Skin of body (tissue), 2 donors: ENCODE results near the gene RNLS. TPM values are rescaled to one million over a fixed set of nuclear protein-coding genes. Genes with fewer than 3 reads are reported as not detected.

Experiments used
- DNase-seq: peaks from one replicate; lab custom pipeline; 2025; lab: John Stamatoyannopoulos, UW
- total RNA-seq: library from RNA; depleted of rRNA; stranded (reverse); fragments of >200 nt; gene quantifications from one replicate; pipeline ENCODE4 v1.2.3, GENCODE V29; 2014

RNLS gene
- total RNA-seq, 1 donor from 2014 or later = 6.5 TPM

DNA sequence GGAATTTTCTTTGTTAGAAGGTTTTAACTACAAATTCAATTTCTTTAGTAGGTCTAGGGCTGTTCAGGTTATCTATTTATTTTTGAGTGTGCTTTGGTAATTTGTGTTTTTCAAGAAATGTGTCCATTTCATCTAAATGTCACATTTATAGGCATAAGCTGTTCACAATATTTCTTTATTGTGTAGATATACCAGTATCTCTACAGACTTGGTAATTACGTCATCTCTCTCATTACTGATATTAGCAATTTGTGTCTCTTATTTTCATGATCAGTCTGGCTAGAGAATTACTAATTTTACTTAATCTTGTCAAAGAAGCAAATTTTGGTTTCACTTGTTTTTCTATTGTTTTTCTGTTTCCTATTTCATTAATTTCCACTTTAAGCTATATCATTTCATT lies 152.0 kb downstream of the RNLS start:
- no peak for DNase-seq

DNA sequence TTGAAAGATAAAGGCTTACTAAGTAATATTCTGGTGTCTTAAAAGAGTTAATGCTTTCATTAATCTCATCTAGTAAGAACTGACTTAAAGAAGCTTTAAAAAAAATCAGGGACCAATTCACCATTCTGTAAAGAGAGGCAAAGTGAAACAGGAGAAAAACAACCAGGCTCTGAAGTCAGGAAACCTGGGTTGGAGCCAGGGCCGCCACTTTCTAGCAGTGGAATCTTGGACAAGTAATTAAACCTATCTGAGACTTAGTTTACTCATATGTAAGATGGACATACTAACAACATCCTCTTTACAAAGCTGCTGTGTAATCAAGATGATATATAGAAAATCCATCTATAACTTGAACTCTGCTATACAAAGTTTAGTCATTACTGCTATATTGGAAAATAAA lies 154.1 kb downstream of the RNLS start:
- DNase-seq = no peak

DNA sequence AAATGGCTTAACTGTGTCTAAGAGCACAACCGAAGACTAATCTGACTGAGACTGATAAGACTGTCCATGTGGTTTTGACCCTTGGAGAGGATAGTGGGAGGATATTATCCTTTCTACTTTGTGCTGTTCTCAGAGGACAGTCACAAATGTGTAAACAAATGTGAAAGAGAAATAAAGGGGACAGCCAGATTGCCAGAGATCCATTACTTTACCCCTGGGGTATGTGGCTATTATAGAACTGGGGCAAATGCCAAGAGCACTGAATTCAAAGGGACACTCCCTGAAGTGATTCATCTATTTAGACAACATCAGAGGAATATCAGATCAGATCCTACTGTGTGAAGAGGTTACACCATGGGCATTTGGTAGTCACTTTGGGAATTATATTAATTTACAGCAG lies 154.7 kb downstream of the RNLS start:
- DNase-seq = no peak

DNA sequence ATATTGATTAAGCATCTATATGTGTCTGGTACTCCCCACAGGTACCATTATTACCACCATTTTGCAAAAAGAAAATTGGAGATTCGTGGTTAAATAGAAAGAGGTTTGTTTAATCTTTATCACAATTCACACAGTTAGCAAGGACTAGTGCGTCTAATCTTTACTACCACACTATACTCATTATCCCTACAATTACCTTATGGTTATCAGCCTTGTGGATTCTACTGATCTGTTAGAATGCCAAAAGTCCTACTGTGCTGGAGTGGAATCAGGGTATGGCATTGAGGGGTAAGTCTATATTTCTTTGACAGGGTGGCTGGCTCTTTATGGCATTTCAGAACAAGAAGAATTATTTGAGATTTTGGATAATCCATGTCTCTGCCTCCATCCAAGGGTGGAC lies 156.1 kb downstream of the RNLS start:
- DNase-seq = no peak

DNA sequence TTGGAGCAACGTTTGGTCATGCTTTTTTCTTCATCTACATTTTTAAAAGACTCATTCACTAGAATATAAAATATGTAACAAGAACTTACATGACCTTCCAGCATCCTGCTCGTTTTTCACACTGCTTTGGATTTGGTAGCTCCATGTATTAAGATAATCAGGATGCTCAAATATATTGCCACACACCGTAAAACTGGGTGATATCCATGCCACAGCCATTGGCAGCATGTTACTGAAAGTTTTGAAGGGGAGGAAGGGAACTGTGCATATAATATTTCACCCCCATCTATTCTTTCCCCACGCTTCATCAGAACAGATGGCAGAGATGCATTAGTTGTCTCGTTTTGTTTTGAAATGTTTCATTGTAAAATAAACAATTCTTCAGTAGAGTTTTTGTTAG lies 158.2 kb downstream of the RNLS start:
- no peak for DNase-seq

DNA sequence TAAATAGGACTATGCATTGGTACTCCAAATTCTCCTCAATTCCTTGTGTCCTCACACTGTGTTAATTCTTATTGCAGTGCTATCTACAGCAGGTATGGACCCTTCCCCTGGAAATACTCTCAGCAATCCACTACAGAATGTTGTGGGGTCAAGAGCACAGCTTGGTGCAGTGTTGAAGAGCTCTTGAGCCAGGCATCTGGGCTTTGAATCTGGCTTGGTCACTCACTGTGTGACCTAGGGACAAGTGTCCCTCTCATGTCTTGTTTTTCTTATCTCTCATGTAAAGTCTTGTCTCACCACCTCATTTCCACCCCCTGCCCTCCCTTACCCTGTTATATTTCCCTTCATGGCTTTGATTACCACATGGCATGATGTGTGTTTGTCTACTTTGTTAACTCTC lies 159.4 kb downstream of the RNLS start:
- no peak for DNase-seq

DNA sequence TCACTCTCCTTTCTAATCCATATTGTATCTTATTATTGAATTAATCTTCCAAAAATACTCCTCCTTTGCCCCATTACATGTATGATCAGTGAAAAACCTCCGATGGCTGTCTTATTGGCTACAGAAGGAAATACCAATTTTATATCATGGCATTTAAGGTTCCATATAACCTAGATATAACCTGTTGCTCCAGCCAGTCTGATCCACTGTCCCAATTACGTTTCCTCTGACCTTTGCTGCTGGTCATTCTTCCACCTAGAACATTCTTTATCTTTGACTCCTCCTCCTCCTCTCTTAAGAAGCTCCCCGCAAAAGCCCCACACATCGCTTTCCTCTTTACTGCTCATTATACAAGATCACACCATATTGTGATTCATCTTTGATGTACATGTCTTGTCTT lies 161.5 kb downstream of the RNLS start:
- DNase-seq = no peak

DNA sequence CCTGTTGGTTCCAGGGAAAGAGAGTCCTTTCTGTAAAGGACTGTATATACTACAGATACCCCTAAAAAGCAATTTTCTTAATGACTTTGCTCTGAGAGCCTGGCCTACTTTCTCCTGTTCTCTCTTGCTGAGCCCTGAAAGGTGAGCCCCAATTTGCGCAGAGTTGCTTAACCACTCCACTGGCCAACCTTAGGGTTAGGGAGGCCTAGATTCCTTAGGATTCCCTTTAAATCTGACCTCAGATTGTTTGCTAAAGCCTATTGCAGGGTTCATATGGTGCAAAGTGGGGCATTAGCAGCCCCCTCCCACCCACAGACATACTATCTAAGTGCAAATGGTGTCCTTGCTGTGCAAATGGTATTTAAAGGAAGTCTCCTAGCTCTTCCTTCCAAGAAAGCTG lies 164.2 kb downstream of the RNLS start:
- no peak for DNase-seq

DNA sequence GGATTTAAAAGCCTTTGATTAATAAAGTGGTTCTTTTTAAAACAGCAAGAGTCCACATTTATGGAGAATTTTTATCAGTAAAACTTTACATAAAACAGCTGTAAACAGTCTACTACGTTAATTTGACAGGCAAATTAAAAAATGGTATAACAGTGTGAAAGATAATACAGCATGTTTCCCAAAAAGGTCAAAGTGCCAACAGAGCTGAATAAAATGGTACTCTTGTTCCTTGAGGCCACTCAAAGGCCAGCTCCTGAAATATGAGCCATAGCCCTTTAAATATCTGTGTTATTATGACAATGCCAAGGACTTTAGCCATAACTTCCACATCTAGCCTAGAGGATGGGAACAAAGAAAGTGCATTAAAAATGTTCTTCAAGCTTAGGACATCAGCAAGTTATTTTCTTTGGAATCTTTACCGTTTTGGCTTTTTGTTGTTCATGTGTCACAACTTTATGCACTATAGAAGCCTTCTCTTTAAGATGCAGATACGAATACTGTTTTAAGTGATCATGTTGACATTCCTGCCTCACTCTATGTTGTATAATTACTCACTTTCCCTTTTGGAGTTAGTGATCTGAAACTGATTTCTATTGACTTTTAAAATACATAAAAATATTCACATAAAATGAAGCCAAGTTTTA lies 165.6 kb downstream of the RNLS start:
- DNase-seq = no peak

DNA sequence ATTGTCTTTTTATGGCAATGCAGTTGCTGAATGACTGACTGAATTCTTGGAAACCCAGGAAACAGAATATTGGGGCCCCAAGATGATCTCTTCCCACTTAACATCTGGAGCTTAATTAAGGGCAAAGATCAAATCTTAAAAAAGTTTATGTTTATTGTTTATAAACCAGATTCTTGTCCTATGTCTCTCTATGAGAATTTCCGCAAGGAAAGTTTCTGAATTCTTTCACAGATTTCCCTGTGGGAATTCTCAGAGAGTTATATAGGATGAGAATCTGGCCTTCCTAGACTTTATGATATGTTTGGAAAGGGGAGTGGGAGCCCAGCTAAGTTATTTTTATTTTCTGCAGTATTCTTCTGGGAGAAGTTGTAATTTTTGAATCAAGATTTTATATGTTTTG lies 166.3 kb downstream of the RNLS start:
- peak; percentile 41 for DNase-seq

DNA sequence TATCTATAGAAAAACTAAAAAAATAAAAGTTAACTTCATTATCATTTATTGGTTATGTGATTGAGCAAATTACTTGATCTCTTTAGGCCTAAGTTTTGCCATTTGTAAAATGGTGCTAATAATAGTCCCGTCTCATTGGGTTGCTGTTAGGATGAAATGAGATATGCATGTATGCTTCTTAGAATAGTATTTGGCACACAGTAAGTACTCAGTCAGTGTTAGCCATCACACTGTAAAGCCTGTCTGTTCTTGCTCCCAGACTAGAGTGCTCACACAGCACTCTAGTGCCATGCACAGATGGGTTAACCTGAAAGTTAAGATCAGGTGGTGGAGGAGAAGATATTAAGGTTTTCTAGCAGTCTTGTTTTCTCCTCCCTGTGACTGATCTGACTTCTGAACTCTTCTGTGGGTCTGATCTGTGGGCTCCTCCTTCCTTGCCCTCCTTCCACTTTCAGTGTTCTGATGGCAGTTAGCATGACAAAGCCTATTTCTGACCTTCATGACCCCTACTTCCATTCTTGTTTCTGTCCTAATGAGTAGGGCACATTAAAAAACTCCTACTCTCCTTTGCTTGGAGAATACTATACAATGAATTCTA lies 167.5 kb downstream of the RNLS start:
- no peak for DNase-seq

DNA sequence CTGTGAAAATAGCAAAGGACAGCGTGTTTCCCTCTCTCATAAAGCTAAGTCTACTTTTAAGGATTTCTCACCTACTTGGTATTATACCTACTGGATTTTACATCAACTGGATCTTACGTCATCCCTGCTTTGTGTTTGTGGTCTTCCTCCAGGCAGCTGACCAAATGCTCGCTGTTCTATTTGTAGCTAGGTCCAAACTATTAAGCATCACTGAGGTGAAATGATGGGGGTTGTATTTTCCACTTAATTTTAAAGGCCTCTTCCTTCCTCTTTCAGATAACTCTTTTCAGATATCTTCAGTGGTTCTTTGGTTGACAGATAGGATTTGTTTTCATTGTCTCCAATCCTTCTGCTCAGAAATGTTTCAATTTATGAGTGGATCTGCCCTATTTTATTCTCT lies 169.7 kb downstream of the RNLS start:
- no peak for DNase-seq

DNA sequence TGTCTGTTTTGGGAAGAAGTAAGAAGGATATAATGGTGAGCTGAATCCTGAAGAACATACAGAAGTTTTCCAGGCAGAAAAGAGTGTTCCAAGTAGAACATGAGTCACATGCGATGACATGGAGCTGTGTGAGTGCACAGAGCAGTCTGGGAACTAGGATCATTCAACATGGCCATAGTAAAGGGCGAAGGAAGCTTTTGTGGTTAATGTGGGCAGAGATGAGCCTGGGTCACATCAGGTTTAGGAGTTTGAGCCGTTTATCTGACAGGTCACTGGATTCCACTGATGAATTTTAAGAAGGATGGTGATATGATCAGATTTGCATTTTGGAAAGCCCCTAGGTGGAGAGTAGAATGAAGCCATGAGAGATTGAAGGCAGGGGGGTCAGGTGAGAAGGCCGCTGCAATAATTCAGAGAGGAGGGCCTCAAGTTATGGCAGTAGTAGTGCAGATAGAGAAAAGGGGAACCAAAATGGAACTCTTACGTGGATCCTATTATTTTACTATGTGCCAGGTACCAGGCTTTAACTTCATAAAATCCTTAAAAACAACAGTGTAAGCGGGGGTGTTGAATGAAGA lies 171.3 kb downstream of the RNLS start:
- DNase-seq = peak; percentile 25

DNA sequence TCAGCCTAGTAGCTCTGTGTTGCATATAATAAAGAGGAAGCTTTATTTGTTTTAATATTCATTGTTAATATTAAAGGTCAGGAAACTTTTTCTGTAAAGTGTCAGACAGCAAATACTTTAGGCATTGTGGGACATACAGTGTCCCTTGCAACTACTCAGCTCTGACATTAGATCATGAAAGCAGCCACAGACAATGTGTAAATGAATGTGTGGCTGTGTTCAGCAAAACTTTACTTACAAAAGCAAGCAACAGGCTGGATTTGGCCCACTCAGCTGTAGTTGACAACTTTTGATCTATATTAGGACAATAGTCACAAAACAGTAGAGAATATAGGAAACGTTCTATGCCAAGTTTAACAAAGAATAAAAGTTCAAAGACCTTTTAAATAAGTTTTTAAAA lies 173.3 kb downstream of the RNLS start:
- no peak for DNase-seq

DNA sequence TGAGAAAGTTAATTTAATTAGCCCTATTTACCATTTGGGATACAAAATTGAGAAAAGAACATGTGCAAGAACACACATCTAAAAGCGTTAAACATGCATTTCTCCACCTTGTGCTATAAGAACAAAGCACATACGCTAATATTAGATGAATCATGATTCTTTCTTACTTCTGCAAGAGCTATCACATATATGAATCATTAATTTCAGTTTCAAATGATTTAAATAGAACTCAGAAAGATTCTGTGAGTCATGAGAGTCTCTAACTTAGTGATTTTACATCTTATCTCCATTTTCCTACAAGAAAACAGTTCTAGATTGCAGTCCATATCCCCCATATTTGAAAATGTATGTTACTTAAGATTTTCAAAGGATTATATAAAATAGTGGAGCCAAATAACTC lies 173.9 kb downstream of the RNLS start:
- no peak for DNase-seq

DNA sequence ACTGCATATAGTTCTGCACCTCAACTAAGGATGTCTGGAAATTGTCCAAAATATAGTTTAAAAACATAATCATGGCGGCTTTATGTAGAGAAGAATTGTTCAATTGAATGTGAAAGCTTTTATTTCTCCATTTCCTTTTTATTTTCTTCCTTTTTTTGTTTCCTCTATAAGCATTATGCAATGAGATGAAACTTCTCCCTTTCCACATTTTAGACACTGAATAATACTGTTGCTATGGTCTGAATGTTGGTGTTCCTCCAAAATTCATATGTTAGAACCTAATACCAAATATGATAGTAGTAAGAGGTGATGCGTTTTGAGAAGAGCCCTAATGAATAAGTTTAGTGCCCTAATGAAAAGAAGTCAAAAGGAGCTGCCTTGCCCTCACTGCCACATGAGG lies 175.0 kb downstream of the RNLS start:
- no peak for DNase-seq

DNA sequence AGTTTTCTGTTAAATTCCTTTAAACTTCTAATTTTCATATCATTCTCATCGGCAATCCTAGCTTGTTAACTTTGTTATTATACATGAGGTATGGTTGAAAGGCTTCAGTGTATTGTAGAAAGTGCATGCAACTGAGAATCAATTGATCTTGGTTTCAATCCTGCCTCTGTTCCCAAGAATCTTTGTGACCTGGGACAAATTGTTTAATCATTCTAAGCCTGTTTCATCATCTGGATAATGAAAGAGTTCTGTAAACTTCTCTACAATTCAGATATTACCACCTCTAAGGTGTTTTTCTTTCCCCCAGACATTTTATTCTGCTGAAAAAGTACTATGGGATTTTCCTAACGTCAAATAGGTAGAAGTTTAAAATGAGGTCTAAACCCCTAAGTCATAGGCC lies 179.0 kb downstream of the RNLS start:
- no peak for DNase-seq

DNA sequence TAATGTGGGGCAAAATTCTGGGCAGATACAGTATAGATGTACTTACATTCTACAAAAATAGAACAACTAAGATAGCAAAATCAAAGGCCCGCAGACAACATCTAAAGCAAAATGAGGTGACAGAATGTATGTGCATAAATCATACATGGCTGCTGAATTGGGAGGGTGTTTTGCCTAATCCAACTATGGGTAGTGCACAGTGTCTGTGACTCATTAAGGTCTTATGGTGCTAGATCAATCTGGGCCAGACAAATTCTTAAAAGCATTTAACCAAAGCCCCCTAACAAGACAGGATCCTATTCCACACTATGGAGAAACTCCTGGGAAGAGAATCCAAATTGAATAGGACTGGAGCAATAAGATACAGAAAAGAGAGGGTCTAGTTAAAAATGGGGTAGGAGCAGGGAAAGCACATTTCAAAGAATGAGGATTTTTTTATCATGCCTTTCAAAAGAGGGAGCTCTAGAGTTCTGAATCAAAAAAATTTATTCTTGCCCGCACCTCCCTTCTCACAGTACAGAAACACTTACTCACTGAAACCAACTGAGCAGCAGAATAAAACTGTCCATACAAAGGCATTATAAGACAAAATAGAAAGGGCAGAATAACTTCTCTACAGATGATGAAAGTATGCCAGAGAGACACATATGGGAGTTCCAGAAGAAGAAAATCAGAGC lies 181.3 kb downstream of the RNLS start:
- DNase-seq = no peak

DNA sequence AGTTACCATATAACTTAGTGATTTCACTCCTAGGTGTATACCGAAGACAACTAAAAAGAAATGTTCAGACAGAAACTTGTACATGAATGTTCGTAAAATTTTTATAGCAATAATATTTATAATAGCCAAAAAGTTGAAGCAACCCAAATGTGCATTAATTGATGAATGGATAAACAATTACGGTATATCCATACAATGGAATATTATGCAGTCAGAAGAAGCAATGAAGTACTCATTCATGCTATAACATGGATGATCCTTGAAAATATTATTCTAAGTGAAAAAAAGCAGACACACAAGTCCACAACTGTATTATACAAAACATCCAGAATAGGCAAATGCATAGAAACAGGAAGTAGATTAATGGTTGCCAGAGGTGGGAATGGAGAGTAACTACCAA lies 183.9 kb downstream of the RNLS start:
- no peak for DNase-seq

DNA sequence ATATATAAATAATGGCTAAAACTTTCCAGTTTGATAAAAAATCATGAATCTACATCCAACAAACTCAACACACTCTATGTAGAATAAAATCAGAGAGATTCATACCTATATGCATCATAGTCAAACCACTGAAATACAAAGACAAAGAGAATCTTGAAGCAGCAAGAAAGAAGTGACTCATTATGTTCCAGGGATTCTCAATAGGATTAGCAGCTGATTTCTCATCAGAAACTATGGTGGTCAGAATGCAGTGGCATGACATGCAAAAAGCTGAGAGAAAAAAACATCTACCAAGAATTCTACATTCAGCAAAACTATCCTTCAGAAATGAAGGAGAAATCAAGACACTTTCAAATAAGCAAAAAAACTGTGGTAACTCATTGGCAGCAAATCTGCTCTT lies 187.4 kb downstream of the RNLS start:
- DNase-seq = no peak

DNA sequence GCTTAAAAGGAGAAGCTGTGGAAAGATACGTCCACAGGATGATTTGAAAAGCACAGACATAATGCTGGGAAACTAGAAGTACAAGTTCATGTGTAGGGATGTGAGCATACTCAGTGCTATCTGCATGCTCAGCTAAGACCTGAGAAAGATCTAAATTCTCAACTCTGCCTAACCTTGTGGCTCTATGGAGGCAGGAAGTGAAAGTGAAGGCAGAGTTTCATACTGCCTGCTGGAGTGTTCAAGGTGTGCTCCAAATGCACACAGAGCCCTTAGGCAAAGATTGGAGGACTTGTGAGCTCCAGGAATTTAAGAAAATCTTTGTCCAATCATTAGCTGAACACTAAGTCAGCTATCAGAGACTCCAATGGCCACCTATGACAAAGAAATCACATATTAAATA lies 190.9 kb downstream of the RNLS start:
- no peak for DNase-seq

DNA sequence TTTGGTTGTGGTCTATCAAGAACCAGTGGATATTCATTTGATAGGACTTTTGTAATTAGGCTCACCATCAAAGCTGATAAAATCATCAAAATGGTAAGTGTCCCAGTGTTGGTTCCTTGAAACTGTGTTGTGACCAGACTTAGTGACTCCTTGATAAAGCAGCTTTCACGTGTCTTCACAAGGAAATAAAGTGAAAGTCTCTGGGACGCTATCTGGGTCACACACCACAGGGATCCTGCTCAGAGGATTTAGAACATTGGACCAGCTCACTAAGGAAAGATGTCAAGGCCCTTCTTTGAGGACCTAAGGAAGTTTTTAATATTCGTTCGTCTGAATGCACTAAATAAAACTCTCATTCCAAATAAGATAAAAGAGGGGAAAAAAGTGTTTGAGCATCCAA lies 193.1 kb downstream of the RNLS start:
- no peak for DNase-seq

DNA sequence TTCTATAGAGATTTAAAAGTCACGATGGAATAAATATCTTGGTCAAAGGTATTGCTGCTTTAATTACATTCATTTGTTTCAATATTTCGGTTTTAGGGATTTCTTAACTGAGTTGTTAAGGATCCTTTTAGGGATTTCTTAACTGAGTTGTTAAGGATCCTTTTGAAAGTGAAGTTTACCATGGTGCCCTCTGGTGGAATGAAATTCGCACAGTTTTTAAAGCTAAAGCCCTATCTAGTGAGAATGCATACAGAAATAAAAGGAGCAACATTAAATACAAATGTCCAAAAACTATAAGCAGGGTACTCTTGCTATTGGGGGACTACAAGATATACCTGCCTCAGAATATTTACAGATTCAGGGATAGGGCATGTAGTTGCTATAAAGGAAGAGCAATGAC lies 193.7 kb downstream of the RNLS start:
- no peak for DNase-seq
